ENCODE measurements around the gene GALNT15.

GRCh38 chr3:16143861-16144447, 30.5 kb upstream of the GALNT15 start:
- TF ChIP-seq CTCF (IDR thresholded peaks at IDR 0.05; ENCODE audit: low read depth, low read length) (no peak), EZH2phosphoT487 (IDR thresholded peaks at IDR 0.05; ENCODE audit: low read depth) (no peak)
